Testis (tissue), 3 donors: Measurements from ENCODE around the gene LSM12. TPM values are rescaled to one million over a fixed set of nuclear protein-coding genes. Genes with fewer than 3 reads are reported as not detected.
"Not testable (repeated sequence)": the region's sequence is repeated elsewhere in the genome, so short reads cannot be mapped to it uniquely, and the experiment has no call there.

Experiments used
- DNase-seq: peaks from one replicate; pipeline ENCODE4 v3.0.0-alpha.2; 2019
- H3K27ac ChIP-seq, 2 donors: fragments of 200-600 bp; sonication (generic); one replicate each; pipeline ENCODE4 v1.5.1; 2019
- H3K27me3 ChIP-seq: fragments of 200-600 bp; sonication (generic); one replicate; pipeline ENCODE4 v1.5.1; 2019
- H3K36me3 ChIP-seq: fragments of 200-600 bp; sonication (generic); one replicate; pipeline ENCODE4 v1.5.1; 2017; ENCODE audit warnings: low read depth; ENCODE audit errors: missing control alignments
- H3K4me1 ChIP-seq: fragments of 200-600 bp; sonication (generic); one replicate; pipeline ENCODE4 v1.5.1; 2019
- H3K4me3 ChIP-seq, 2 donors: fragments of 200-600 bp; sonication (generic); one replicate each; pipeline ENCODE4 v1.5.1; 2017 to 2019
- H3K9me3 ChIP-seq: fragments of 200-600 bp; sonication (generic); one replicate; pipeline ENCODE4 v1.5.1; 2017
- CTCF ChIP-seq, 3 experiments: fragments of 450-650 bp in 2 of 3; fragments of 200-600 bp in 1 of 3; sonication (generic) in 1 of 3; IDR thresholded peaks; one replicate each; pipeline ENCODE4 v1.5.1; 2016 to 2019; ENCODE audit warnings: antibody characterized with exemption in 3 of 3, mild to moderate bottlenecking in 2 of 3, moderate library complexity in 1 of 3
- POLR2A ChIP-seq: fragments of 450-650 bp; IDR thresholded peaks from one replicate; pipeline ENCODE4 v1.6.1; 2017; ENCODE audit warnings: antibody characterized with exemption, mild to moderate bottlenecking, moderate library complexity
- WGBS, 2 donors: methylation state at CpG; one replicate each; pipeline ENCODE4 v1.1.5; 2018; 5-methylcytosine and 5-hydroxymethylcytosine counted together
- intact Hi-C: fragments of 100-400 bp; cut with DNase I; formaldehyde crosslinking; loops from one replicate; pipeline ENCODE4 v1.15.1; 2023; ENCODE audit warnings: low total_unique reads
- polyA plus RNA-seq: library from polyadenylated mRNA; stranded (reverse); fragments of 350-450 nt; fragmentation: Illumina TruSeq; extraction: RNeasy Lipid Tissue Mini Kit (QIAGEN cat#74804); gene quantifications from one replicate; pipeline ENCODE4 v1.2.3, GENCODE V29; 2014; ENCODE audit warnings: low read depth, low replicate concordance; ENCODE audit not compliant: insufficient read depth
- total RNA-seq, 2 donors: library from RNA; depleted of rRNA; stranded (reverse); fragments of >200 nt; gene quantifications; one replicate each; pipeline ENCODE4 v1.2.3, GENCODE V29; 2016

LSM12 gene
- total and polyA plus RNA-seq, 3 donors from 2014 or later: 52.7 to 74.4 (median 57.6) TPM

GRCh38 chr17:44001461-44001920 lies 65.0 kb downstream of the LSM12 start:
- Histone ChIP-seq H3K4me3 (no peak overlapping the region), H3K36me3 (no peaks in the 10 kb centered on the region), H3K27me3 (no peaks in the 10 kb centered on the region), H3K27ac (no peak overlapping the region), H3K4me1 (peaks cover 13% of the 10 kb centered on the region), H3K9me3 (no peaks in the 10 kb centered on the region)
- intact Hi-C loops: no loop called here
- no peak for DNase-seq
- no peak for TF ChIP-seq POLR2A
- no peak for TF ChIP-seq CTCF (IDR thresholded peaks at IDR 0.05)
- WGBS, 2 donors: 80 to 94% methylated on average over 2 of the region's 2 CpGs

- no peak overlapping the region for H3K27ac ChIP-seq
- no peak for TF ChIP-seq POLR2A
- no peak for TF ChIP-seq CTCF (IDR thresholded peaks at IDR 0.05)
- no peaks in the 10 kb centered on the region for H3K27me3 ChIP-seq
- intact Hi-C loops: no loop called here
- WGBS, 2 donors: 83 to 87% methylated on average over 6 of the region's 6 CpGs
- H3K36me3 ChIP-seq: no peaks in the 10 kb centered on the region
- H3K4me3 ChIP-seq: no peak overlapping the region
- H3K4me1 ChIP-seq: peaks cover 10% of the 10 kb centered on the region
- DNase-seq: no peak
- H3K9me3 ChIP-seq: no peaks in the 10 kb centered on the region
Measured at GRCh38 chr17:44000871-44001460, 65.5 kb downstream of the LSM12 start.

- H3K4me1 ChIP-seq: peaks cover 5% of the 10 kb centered on the region
- H3K27ac ChIP-seq: no peak overlapping the region
- no peaks in the 10 kb centered on the region for H3K9me3 ChIP-seq
- no peak for DNase-seq
- H3K4me3 ChIP-seq: no peak overlapping the region
- TF ChIP-seq POLR2A (no peak), CTCF (IDR thresholded peaks at IDR 0.05) (no peak)
- no peaks in the 10 kb centered on the region for H3K27me3 ChIP-seq
- WGBS, 2 donors: 90 to 93% methylated on average over 12 of the region's 12 CpGs
- H3K36me3 ChIP-seq: no peaks in the 10 kb centered on the region
- intact Hi-C loops: no loop called here
Measured at GRCh38 chr17:44000141-44000860, 66.2 kb downstream of the LSM12 start.

GRCh38 chr17:43999024-43999423 lies 67.4 kb downstream of the LSM12 start:
- H3K36me3 ChIP-seq: no peaks in the 10 kb centered on the region
- peaks cover 11% of the 10 kb centered on the region for H3K4me1 ChIP-seq
- TF ChIP-seq POLR2A: no peak
- no peak for TF ChIP-seq CTCF (IDR thresholded peaks at IDR 0.05)
- H3K4me3 ChIP-seq: no peak overlapping the region
- no peak overlapping the region for H3K27ac ChIP-seq
- intact Hi-C loops: no loop called here
- no peaks in the 10 kb centered on the region for H3K27me3 ChIP-seq
- no peaks in the 10 kb centered on the region for H3K9me3 ChIP-seq
- 80 to 84% methylated on average over 4 of the region's 4 CpGs for WGBS, 2 donors
- DNase-seq: no peak

DNA sequence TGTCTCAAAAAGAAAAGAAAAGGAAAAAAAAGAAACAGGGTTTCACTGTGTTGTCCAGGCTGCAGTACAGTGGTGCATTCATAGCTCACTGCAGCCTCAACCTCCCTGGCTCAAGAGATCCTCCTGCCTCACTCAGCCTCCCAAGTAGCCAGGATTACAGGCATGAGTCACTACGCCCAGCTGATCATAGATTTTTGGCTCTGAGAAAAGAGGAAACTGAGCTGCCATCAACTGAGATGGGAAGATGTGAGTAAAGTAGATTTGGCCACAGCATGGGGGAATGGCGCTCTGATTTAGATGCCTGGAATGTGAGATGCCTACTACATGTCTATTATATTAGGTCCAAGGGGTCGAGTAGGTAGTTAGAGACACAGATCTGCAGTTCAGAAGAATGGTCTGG lies 67.9 kb downstream of the LSM12 start:
- Histone ChIP-seq H3K36me3 (no peaks in the 10 kb centered on the region), H3K4me3 (no peak overlapping the region), H3K27me3 (no peaks in the 10 kb centered on the region), H3K9me3 (no peaks in the 10 kb centered on the region), H3K27ac (no peak overlapping the region), H3K4me1 (peaks cover 11% of the 10 kb centered on the region)
- DNase-seq: no peak
- 92 to 95% methylated on average over 3 of the region's 3 CpGs for WGBS, 2 donors
- TF ChIP-seq POLR2A: no peak
- intact Hi-C loops: no loop called here

GRCh38 chr17:43997180-43997579 lies 69.3 kb downstream of the LSM12 start:
- H3K4me1 ChIP-seq: peaks cover 11% of the 10 kb centered on the region
- 87 to 94% methylated on average over 5 of the region's 5 CpGs for WGBS, 2 donors
- H3K9me3 ChIP-seq, DNase-seq, H3K27me3 ChIP-seq, H3K36me3 ChIP-seq, H3K4me3 ChIP-seq, H3K27ac ChIP-seq, intact Hi-C loops: not testable (repeated sequence)
